ENCODE data around the gene RTP5. TPM values are rescaled to one million over a fixed set of nuclear protein-coding genes. Genes with fewer than 3 reads are reported as not detected.
"Not testable (repeated sequence)": the region's sequence is repeated elsewhere in the genome, so short reads cannot be mapped to it uniquely, and the experiment has no call there.

The RTP5 gene
- total and polyA plus RNA-seq, 2 donors (not counting 3 experiments of a cell fraction or from before 2014, with no cell fraction given), result not detected

- H3K4me1 ChIP-seq (ENCODE audit: control insufficient read depth, extremely low read depth, insufficient read depth, low read length), result no peaks in the 10 kb centered on the region
- H3K27ac ChIP-seq (ENCODE audit: insufficient read depth, low read depth, low read length), result no peak overlapping the region
- FAIRE-seq, result no peak
- no peak overlapping the region for H3K9ac ChIP-seq (replicated peaks; ENCODE audit: extremely low read depth, insufficient read depth, low read length)
- DNase-seq (ENCODE audit: low read depth, low spot score), result no peak
- dilution Hi-C loops (cut with MboI; ENCODE audit: extremely low pct_ligation_motif_present, low sequenced_read_pairs), result no loop called here
- no TSS peak for BruUV-seq (replicated peaks)
- ChIA-PET CTCF (no interaction called here), POLR2A (no interaction called here)
- H2AFZ ChIP-seq (ENCODE audit: low read depth, low read length), result no peak overlapping the region
- H4K20me1 ChIP-seq (replicated peaks; ENCODE audit: control insufficient read depth, extremely low read depth, insufficient read depth, low read length), result no peaks in the 10 kb centered on the region
- no peaks in the 10 kb centered on the region for H3K36me3 ChIP-seq (ENCODE audit: control insufficient read depth in 2 of 2, extremely low read depth in 1 of 2, insufficient read depth in 2 of 2, low read length in 2 of 2)
- H3K4me2 ChIP-seq (ENCODE audit: insufficient read depth, low read length), result no peak overlapping the region
- no peaks in the 10 kb centered on the region for H3K79me2 ChIP-seq (ENCODE audit: control insufficient read depth, insufficient read depth, low read length)
- peaks cover 0 to 2% of the 10 kb centered on the region in 2 experiments for H3K27me3 ChIP-seq (ENCODE audit: control insufficient read depth in 2 of 2, insufficient read depth in 2 of 2, low read length in 2 of 2)
- H3K9me3 ChIP-seq (replicated peaks; ENCODE audit: control insufficient read depth, insufficient read depth, low read length), result no peaks in the 10 kb centered on the region
- H3K9me1 ChIP-seq (replicated peaks; ENCODE audit: control insufficient read depth, extremely low read depth, insufficient read depth, low read length), result no peaks in the 10 kb centered on the region
- TF ChIP-seq EZH2 (IDR thresholded peaks at IDR 0.05; ENCODE audit: borderline replicate concordance, low read depth, low read length, severe bottlenecking), result no peak
- TF ChIP-seq POLR2AphosphoS5 (IDR thresholded peaks at IDR 0.05; ENCODE audit: insufficient read depth, low read depth, low read length), result no peak
- TF ChIP-seq MYC (IDR thresholded peaks at IDR 0.05; ENCODE audit: low read depth, low read length), result no peak
- no peak for TF ChIP-seq MAX (IDR thresholded peaks at IDR 0.05; ENCODE audit: insufficient read depth, insufficient read length)
- no peak for TF ChIP-seq GATA2 (IDR thresholded peaks at IDR 0.05; ENCODE audit: insufficient read depth, insufficient read length, low read depth, low read length)
- no peak for TF ChIP-seq FOS (IDR thresholded peaks at IDR 0.05; ENCODE audit: borderline replicate concordance, insufficient read depth, low read length)
- no peak for TF ChIP-seq JUN (IDR thresholded peaks at IDR 0.05; ENCODE audit: borderline replicate concordance, insufficient read depth, insufficient read length, low read depth)
- no peak for TF ChIP-seq CTCF (IDR thresholded peaks at IDR 0.05; ENCODE audit: extremely low read depth in 1 of 2, insufficient read depth in 1 of 2, low read depth in 1 of 2, low read length in 2 of 2)
- no peak for TF ChIP-seq POLR2A (IDR thresholded peaks at IDR 0.05; ENCODE audit: low read depth, low read length)
- intact Hi-C loops (cut with micrococcal nuclease), result no loop called here
- H3K4me3 ChIP-seq (replicated peaks in 1 of 3; ENCODE audit: insufficient read depth in 1 of 3, low read depth in 1 of 3, low read length in 3 of 3), result no peak overlapping the region
These were observed 37.5 kb downstream of the RTP5 start for GRCh38 chr2:241906826-241907570.

- POLR2A ChIA-PET; BruUV-seq (replicated peaks): not testable (repeated sequence)
These were observed 38.3 kb downstream of the RTP5 start for GRCh38 chr2:241907831-241908230.

More at GRCh38 chr2:241907831-241908230, 38.3 kb downstream of the RTP5 start:
- dilution Hi-C loops (cut with MboI; ENCODE audit: extremely low pct_ligation_motif_present, low sequenced_read_pairs); CTCF ChIA-PET; H3K4me3 ChIP-seq (replicated peaks in 1 of 3; ENCODE audit: insufficient read depth in 1 of 3, low read depth in 1 of 3, low read length in 3 of 3); H3K27ac ChIP-seq (ENCODE audit: insufficient read depth, low read depth, low read length); H3K9me1 ChIP-seq (replicated peaks; ENCODE audit: control insufficient read depth, extremely low read depth, insufficient read depth, low read length); H3K4me1 ChIP-seq (ENCODE audit: control insufficient read depth, extremely low read depth, insufficient read depth, low read length); H3K4me2 ChIP-seq (ENCODE audit: insufficient read depth, low read length); H2AFZ ChIP-seq (ENCODE audit: low read depth, low read length); H4K20me1 ChIP-seq (replicated peaks; ENCODE audit: control insufficient read depth, extremely low read depth, insufficient read depth, low read length); H3K79me2 ChIP-seq (ENCODE audit: control insufficient read depth, insufficient read depth, low read length); FAIRE-seq; H3K9ac ChIP-seq (replicated peaks; ENCODE audit: extremely low read depth, insufficient read depth, low read length); intact Hi-C loops (cut with micrococcal nuclease); H3K27me3 ChIP-seq (ENCODE audit: control insufficient read depth in 2 of 2, insufficient read depth in 2 of 2, low read length in 2 of 2); H3K36me3 ChIP-seq (ENCODE audit: control insufficient read depth in 2 of 2, extremely low read depth in 1 of 2, insufficient read depth in 2 of 2, low read length in 2 of 2); DNase-seq (ENCODE audit: low read depth, low spot score); H3K9me3 ChIP-seq (replicated peaks; ENCODE audit: control insufficient read depth, insufficient read depth, low read length): not testable (repeated sequence)
